NCI-H226 (cell line): Measurements from ENCODE around the gene ESYT3.
A peak's percentile ranks its signal among the peaks of the same experiment; 100 is the strongest.
"Not testable (repeated sequence)": the region's sequence is repeated elsewhere in the genome, so short reads cannot be mapped to it uniquely, and the experiment has no call there.

Experiments used
- DNase-seq: peaks from one replicate; pipeline ENCODE4 v3.0.0-alpha.2; 2015

The ESYT3 gene

GRCh38 chr3:138412821-138413551, 21.4 kb upstream of the ESYT3 start:
- no peak for DNase-seq

- DNase-seq: not testable (repeated sequence)
Observed at GRCh38 chr3:138416236-138416635, 18.2 kb upstream of the ESYT3 start.

- DNase-seq: peak; percentile 68
Observed at GRCh38 chr3:138417559-138417982, 16.8 kb upstream of the ESYT3 start.

- DNase-seq: no peak
Observed at GRCh38 chr3:138418601-138419206, 15.7 kb upstream of the ESYT3 start.

- no peak for DNase-seq
Observed at GRCh38 chr3:138423316-138423715, 11.1 kb upstream of the ESYT3 start.

- no peak for DNase-seq
Observed at GRCh38 chr3:138424323-138424722, 10.1 kb upstream of the ESYT3 start.

GRCh38 chr3:138426211-138426610, 8.2 kb upstream of the ESYT3 start:
- no peak for DNase-seq

GRCh38 chr3:138426754-138427153, 7.7 kb upstream of the ESYT3 start:
- DNase-seq: not testable (repeated sequence)

- DNase-seq: no peak
Observed at GRCh38 chr3:138429665-138430064, 4.8 kb upstream of the ESYT3 start.

GRCh38 chr3:138432576-138433240, 1.7 kb upstream of the ESYT3 start:
- no peak for DNase-seq

- DNase-seq: no peak
Observed at GRCh38 chr3:138433892-138434275, 532 bp upstream of the ESYT3 start.

GRCh38 chr3:138434875-138435772, 708 bp downstream of the ESYT3 start:
- DNase-seq: no peak

- no peak for DNase-seq
Observed at GRCh38 chr3:138435840-138436239, 1.4 kb downstream of the ESYT3 start.

GRCh38 chr3:138437281-138437680, 2.9 kb downstream of the ESYT3 start:
- no peak for DNase-seq

- no peak for DNase-seq
Observed at GRCh38 chr3:138438896-138439295, 4.5 kb downstream of the ESYT3 start.

GRCh38 chr3:138439646-138440045, 5.2 kb downstream of the ESYT3 start:
- peak; percentile 32 for DNase-seq

GRCh38 chr3:138440121-138440521, 5.7 kb downstream of the ESYT3 start:
- no peak for DNase-seq

- DNase-seq: no peak
Observed at GRCh38 chr3:138440596-138440995, 6.2 kb downstream of the ESYT3 start.

GRCh38 chr3:138441256-138441655, 6.8 kb downstream of the ESYT3 start:
- no peak for DNase-seq

GRCh38 chr3:138441742-138442141, 7.3 kb downstream of the ESYT3 start:
- DNase-seq: peak; percentile 78

- DNase-seq: peak; percentile 82
Observed at GRCh38 chr3:138442433-138442832, 8.0 kb downstream of the ESYT3 start.

- no peak for DNase-seq
Observed at GRCh38 chr3:138443091-138443490, 8.7 kb downstream of the ESYT3 start.
